ENCODE data around the gene XCR1. TPM values are rescaled to one million over a fixed set of nuclear protein-coding genes. Genes with fewer than 3 reads are reported as not detected.

Gene XCR1
- total RNA-seq, 1 donor from 2014 or later = not detected

DNA sequence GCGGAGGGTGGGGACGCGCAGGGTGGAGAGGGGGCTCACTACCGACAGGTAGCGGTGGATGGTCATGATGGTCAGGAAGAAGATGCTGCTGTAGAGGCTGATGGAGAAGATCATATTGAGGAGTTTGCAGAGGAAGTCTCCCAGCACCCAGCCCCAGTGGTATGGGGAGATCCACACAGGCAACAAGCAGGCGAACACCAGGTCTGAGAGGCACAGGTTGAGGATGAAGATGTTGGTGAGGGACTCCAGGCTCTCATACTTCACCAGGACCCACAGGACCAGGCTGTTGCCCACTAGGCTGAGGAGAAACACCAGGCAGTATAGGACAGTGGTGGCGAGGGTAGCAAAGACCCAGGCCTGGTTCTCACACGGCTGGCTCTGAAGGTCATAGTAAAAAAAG is 5.8 kb downstream of the XCR1 start:
- Mint-ChIP-seq H3K36me3 (ENCODE audit: low read depth) (no peaks in the 10 kb centered on the region), H3K27me3 (ENCODE audit: low read depth) (peaks cover 12% of the 10 kb centered on the region), H3K4me1 (ENCODE audit: low read depth) (no peaks in the 10 kb centered on the region), H3K9me3 (ENCODE audit: low read depth) (no peaks in the 10 kb centered on the region), H3K27ac (ENCODE audit: unreplicated experiment) (no peak overlapping the region), H3K4me3 (ENCODE audit: unreplicated experiment) (no peak overlapping the region)
- DNase-seq (ENCODE audit: low spot score) = no peak
- no peak for TF ChIP-seq CTCF (IDR thresholded peaks at IDR 0.05)

- no peaks in the 10 kb centered on the region for H3K4me1 Mint-ChIP-seq (ENCODE audit: low read depth)
Measured at GRCh38 chr3:46020766-46021510, 6.3 kb downstream of the XCR1 start.

DNA sequence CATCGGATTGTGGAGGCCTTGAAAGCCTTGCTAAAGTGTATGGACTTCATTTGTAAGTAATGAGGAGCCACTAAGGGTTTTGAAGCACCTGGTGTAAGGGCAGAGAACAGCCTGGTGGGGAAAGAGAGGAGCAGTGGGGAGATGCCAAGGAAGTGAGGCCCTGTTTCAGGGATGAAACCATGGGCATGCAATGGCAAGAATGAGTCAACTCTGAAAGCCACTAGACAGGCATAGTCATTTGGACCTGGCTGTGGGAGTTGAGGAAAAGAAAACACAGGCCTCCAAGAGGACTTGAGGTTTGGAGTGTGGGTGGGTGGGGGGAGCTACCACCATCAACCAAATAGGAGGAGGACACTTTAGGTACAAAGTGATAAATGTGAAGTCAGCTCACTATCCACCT is 7.6 kb downstream of the XCR1 start:
- no peak for TF ChIP-seq CTCF (IDR thresholded peaks at IDR 0.05)
- peaks cover 9% of the 10 kb centered on the region for H3K27me3 Mint-ChIP-seq (ENCODE audit: low read depth)
- H3K4me1 Mint-ChIP-seq (ENCODE audit: low read depth) = no peaks in the 10 kb centered on the region
- H3K9me3 Mint-ChIP-seq (ENCODE audit: low read depth) = no peaks in the 10 kb centered on the region
- DNase-seq (ENCODE audit: low spot score) = no peak
- no peaks in the 10 kb centered on the region for H3K36me3 Mint-ChIP-seq (ENCODE audit: low read depth)
- H3K27ac Mint-ChIP-seq (ENCODE audit: unreplicated experiment) = no peak overlapping the region
- no peak overlapping the region for H3K4me3 Mint-ChIP-seq (ENCODE audit: unreplicated experiment)

More at GRCh38 chr3:46020766-46021510, 6.3 kb downstream of the XCR1 start:
- DNase-seq (ENCODE audit: low spot score) = no peak
- Mint-ChIP-seq H3K27ac (ENCODE audit: unreplicated experiment) (no peak overlapping the region), H3K9me3 (ENCODE audit: low read depth) (no peaks in the 10 kb centered on the region), H3K27me3 (ENCODE audit: low read depth) (peaks cover 12% of the 10 kb centered on the region), H3K4me3 (ENCODE audit: unreplicated experiment) (no peak overlapping the region), H3K36me3 (ENCODE audit: low read depth) (no peaks in the 10 kb centered on the region)
- TF ChIP-seq CTCF (IDR thresholded peaks at IDR 0.05) = no peak

- H3K4me1 Mint-ChIP-seq (ENCODE audit: low read depth) = no peaks in the 10 kb centered on the region
Measured at GRCh38 chr3:46017720-46018119, 9.6 kb downstream of the XCR1 start.

More at GRCh38 chr3:46017720-46018119, 9.6 kb downstream of the XCR1 start:
- TF ChIP-seq CTCF (IDR thresholded peaks at IDR 0.05) = no peak
- Mint-ChIP-seq H3K36me3 (ENCODE audit: low read depth) (peaks cover 1% of the 10 kb centered on the region), H3K4me3 (ENCODE audit: unreplicated experiment) (no peak overlapping the region), H3K27ac (ENCODE audit: unreplicated experiment) (no peak overlapping the region), H3K27me3 (ENCODE audit: low read depth) (peaks cover 9% of the 10 kb centered on the region), H3K9me3 (ENCODE audit: low read depth) (no peaks in the 10 kb centered on the region)
- DNase-seq (ENCODE audit: low spot score) = no peak

All from chondrocyte (in vitro differentiated cells).